A549 (cell line): ENCODE measurements around the gene HOXD1.

Experiments
- CHD2 ChIP-seq: fragments of 150-350 bp; IDR thresholded peaks from 2 replicates; pipeline ENCODE4 v1.6.1; 2014; ENCODE audit warnings: low read length; ENCODE audit not compliant: partially characterized antibody
- FOSL2 ChIP-seq, 2 experiments: fragments of 450-650 bp in 1 of 2; fragments of >200 bp in 1 of 2; sonication (Bioruptor Twin) in 1 of 2; formaldehyde crosslinking; IDR thresholded peaks; 2 replicates each; pipeline versions ENCODE4 v1.5.0 to v1.6.1; 2016 to 2020; ENCODE audit warnings: mild to moderate bottlenecking in 1 of 2, moderate library complexity in 1 of 2
- NR3C1 ChIP-seq: fragments of >200 bp; sonication (Bioruptor Twin); formaldehyde crosslinking; IDR thresholded peaks from 3 replicates; pipeline ENCODE4 v1.6.1; 2017
- POLR2A ChIP-seq: IDR thresholded peaks from 2 replicates; pipeline ENCODE4 v1.6.1; 2012; ENCODE audit warnings: mild to moderate bottlenecking, low read length
- RCOR1 ChIP-seq: fragments of 150-350 bp; IDR thresholded peaks from 2 replicates; pipeline ENCODE4 v1.6.1; 2014; ENCODE audit warnings: antibody characterized with exemption, low read length, low read depth
- SMC3 ChIP-seq: fragments of >200 bp; sonication (Bioruptor Twin); formaldehyde crosslinking; IDR thresholded peaks from 3 replicates; pipeline ENCODE4 v1.6.1; 2018; ENCODE audit warnings: inconsistent platforms
- TF ChIP-seq, protein P1 (sequence below): fragments of >200 bp; sonication (Bioruptor Twin); formaldehyde crosslinking; IDR thresholded peaks from 3 replicates; pipeline ENCODE4 v1.5.1; 2016
- TF ChIP-seq, protein P2 (sequence below): fragments of 450-650 bp; IDR thresholded peaks from 2 replicates; pipeline ENCODE4 v1.6.1; 2014; ENCODE audit warnings: antibody characterized with exemption
- TF ChIP-seq, protein P3 (sequence below): fragments of >200 bp; sonication (Bioruptor Twin); formaldehyde crosslinking; IDR thresholded peaks from 2 replicates; pipeline ENCODE4 v1.6.1; 2016

DNA sequence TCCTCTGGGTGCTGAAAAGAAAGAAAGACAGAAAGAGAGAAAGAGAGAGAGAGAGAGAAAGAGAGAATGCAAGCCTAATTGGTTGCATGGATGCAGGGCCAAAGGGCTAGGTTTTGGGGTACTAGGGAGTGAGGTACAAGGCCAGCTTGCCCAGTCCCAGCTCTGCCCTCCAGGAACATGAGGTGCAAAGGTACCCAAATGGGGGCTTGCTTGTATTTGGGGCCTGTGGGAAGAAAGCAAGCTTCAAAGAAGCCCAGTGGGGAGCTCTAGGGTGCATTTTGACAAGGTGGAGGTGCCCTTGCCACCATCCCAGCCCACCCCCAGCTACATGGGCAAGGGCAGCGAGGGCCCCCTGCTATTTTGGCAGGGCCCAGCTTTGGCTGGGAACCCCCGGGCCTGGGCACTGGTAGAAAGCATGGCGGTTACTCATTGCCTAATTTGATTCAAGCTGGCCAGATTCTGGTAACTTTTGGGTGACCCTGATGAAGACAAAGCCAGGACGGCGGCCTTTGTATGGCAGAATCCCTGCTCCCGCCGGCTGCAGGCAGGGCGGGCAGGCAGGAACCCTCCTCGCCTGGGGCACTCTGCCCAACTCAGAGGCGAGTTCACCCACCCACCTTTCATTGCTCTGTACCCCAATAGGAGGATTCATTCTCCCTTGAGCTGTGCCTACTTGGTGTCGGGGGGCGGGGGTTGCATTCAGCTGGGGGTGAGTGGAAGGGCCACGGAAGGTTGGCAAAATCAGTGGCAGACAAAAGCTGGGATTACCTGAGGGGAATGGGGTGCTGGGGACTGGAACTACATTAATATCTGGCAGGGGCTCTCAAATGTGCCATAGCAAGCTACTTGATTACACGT lies 37.7 kb upstream of the HOXD1 start:
- no peak for TF ChIP-seq POLR2A
- TF ChIP-seq CHD2, result no peak
- TF ChIP-seq RCOR1, result no peak
- TF ChIP-seq SMC3, result no peak
- TF ChIP-seq, protein P1, sequence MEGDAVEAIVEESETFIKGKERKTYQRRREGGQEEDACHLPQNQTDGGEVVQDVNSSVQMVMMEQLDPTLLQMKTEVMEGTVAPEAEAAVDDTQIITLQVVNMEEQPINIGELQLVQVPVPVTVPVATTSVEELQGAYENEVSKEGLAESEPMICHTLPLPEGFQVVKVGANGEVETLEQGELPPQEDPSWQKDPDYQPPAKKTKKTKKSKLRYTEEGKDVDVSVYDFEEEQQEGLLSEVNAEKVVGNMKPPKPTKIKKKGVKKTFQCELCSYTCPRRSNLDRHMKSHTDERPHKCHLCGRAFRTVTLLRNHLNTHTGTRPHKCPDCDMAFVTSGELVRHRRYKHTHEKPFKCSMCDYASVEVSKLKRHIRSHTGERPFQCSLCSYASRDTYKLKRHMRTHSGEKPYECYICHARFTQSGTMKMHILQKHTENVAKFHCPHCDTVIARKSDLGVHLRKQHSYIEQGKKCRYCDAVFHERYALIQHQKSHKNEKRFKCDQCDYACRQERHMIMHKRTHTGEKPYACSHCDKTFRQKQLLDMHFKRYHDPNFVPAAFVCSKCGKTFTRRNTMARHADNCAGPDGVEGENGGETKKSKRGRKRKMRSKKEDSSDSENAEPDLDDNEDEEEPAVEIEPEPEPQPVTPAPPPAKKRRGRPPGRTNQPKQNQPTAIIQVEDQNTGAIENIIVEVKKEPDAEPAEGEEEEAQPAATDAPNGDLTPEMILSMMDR, result no peak
- TF ChIP-seq NR3C1, result no peak
- TF ChIP-seq, protein P2, sequence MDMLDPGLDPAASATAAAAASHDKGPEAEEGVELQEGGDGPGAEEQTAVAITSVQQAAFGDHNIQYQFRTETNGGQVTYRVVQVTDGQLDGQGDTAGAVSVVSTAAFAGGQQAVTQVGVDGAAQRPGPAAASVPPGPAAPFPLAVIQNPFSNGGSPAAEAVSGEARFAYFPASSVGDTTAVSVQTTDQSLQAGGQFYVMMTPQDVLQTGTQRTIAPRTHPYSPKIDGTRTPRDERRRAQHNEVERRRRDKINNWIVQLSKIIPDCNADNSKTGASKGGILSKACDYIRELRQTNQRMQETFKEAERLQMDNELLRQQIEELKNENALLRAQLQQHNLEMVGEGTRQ, result no peak
- TF ChIP-seq, protein P3, sequence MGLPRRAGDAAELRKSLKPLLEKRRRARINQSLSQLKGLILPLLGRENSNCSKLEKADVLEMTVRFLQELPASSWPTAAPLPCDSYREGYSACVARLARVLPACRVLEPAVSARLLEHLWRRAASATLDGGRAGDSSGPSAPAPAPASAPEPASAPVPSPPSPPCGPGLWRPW, result no peak
- TF ChIP-seq FOSL2 (IDR thresholded peaks at IDR 0.05), result no peak
- TF ChIP-seq FOSL2 (CRISPR knock-in tag; IDR thresholded peaks at IDR 0.05), result no peak
